H9 (cell line): ENCODE measurements around the gene ARAP2. TPM values are rescaled to one million over a fixed set of nuclear protein-coding genes. Genes with fewer than 3 reads are reported as not detected.

Experiments
- DNase-seq: peaks from one replicate; pipeline ENCODE4 v3.0.0-alpha.2; 2017
- H2AFZ ChIP-seq: one replicate; pipeline ENCODE4 v1.6.1; 2013; ENCODE audit warnings: mild to moderate bottlenecking, low read length, control low read depth, moderate library complexity
- H2AK5ac ChIP-seq: 2 replicates; pipeline ENCODE4 v1.6.1; 2013; ENCODE audit warnings: low read length, control low read depth, mixed read lengths; ENCODE audit not compliant: insufficient read length
- H2BK120ac ChIP-seq: one replicate; pipeline ENCODE4 v1.6.1; 2013; ENCODE audit warnings: low read depth, mild to moderate bottlenecking, low read length, control low read depth, inconsistent platforms; ENCODE audit not compliant: poor library complexity, severe bottlenecking
- H2BK12ac ChIP-seq: 2 replicates; pipeline ENCODE4 v1.6.1; 2013; ENCODE audit warnings: low read length, control low read depth, mixed read lengths, low read depth; ENCODE audit not compliant: insufficient read length
- H2BK15ac ChIP-seq: 2 replicates; pipeline ENCODE4 v1.6.1; 2013; ENCODE audit warnings: low read depth, low read length, control low read depth
- H2BK20ac ChIP-seq: one replicate; pipeline ENCODE4 v1.6.1; 2013; ENCODE audit warnings: low read depth, mild to moderate bottlenecking, low read length, control low read depth, inconsistent platforms; ENCODE audit not compliant: poor library complexity, severe bottlenecking
- H2BK5ac ChIP-seq: 2 replicates; pipeline ENCODE4 v1.6.1; 2013; ENCODE audit warnings: low read length, control low read depth, mixed read lengths; ENCODE audit not compliant: insufficient read length
- H3K14ac ChIP-seq: 2 replicates; pipeline ENCODE4 v1.6.1; 2013; ENCODE audit warnings: low read length, control low read depth; ENCODE audit not compliant: insufficient read depth
- H3K18ac ChIP-seq: 2 replicates; pipeline ENCODE4 v1.6.1; 2013; ENCODE audit warnings: low read depth, mild to moderate bottlenecking, mixed read lengths, low read length, control low read depth; ENCODE audit not compliant: insufficient read length
- H3K23ac ChIP-seq: 2 replicates; pipeline ENCODE4 v1.6.1; 2013; ENCODE audit warnings: low read length, control low read depth, mixed read lengths, low read depth; ENCODE audit not compliant: insufficient read length
- H3K23me2 ChIP-seq: 2 replicates; pipeline ENCODE4 v1.6.1; 2013; ENCODE audit warnings: low read depth, mild to moderate bottlenecking, mixed read lengths, low read length, control low read depth; ENCODE audit not compliant: insufficient read length, poor library complexity, severe bottlenecking
- H3K27ac ChIP-seq: 2 replicates; pipeline ENCODE4 v1.5.1; 2013; ENCODE audit warnings: low read length, control low read depth, mixed read lengths, low read depth; ENCODE audit not compliant: insufficient read length
- H3K27me3 ChIP-seq: 2 replicates; pipeline ENCODE4 v1.6.1; 2013; ENCODE audit warnings: low read length, control low read depth, inconsistent platforms; ENCODE audit not compliant: insufficient read depth
- H3K4ac ChIP-seq: 2 replicates; pipeline ENCODE4 v1.6.1; 2013; ENCODE audit warnings: low read depth, mild to moderate bottlenecking, control low read depth, inconsistent platforms, low read length, moderate library complexity
- H3K4me1 ChIP-seq: 2 replicates; pipeline ENCODE4 v1.6.1; 2013; ENCODE audit warnings: low read length, control low read depth, inconsistent platforms; ENCODE audit not compliant: insufficient read depth
- H3K4me2 ChIP-seq: 2 replicates; pipeline ENCODE4 v1.6.1; 2013; ENCODE audit warnings: low read length, control low read depth, mixed read lengths; ENCODE audit not compliant: insufficient read length, insufficient read depth
- H3K56ac ChIP-seq: 2 replicates; pipeline ENCODE4 v1.6.1; 2013; ENCODE audit warnings: low read depth, mild to moderate bottlenecking, mixed read lengths, low read length, control low read depth; ENCODE audit not compliant: insufficient read length
- H3K79me1 ChIP-seq: 2 replicates; pipeline ENCODE4 v1.6.1; 2013; ENCODE audit warnings: low read depth, mild to moderate bottlenecking, moderate library complexity, low read length, control low read depth, inconsistent platforms; ENCODE audit not compliant: insufficient read depth, poor library complexity, severe bottlenecking
- H3K79me2 ChIP-seq: 2 replicates; pipeline ENCODE4 v1.6.1; 2013; ENCODE audit warnings: low read length, control low read depth, inconsistent platforms; ENCODE audit not compliant: insufficient read depth
- H3K9ac ChIP-seq: 2 replicates; pipeline ENCODE4 v1.6.1; 2013; ENCODE audit warnings: low read length, control low read depth, mixed read lengths; ENCODE audit not compliant: insufficient read length; ENCODE audit errors: extremely low read depth
- H3K9me3 ChIP-seq: one replicate; pipeline ENCODE4 v1.6.1; 2013; ENCODE audit warnings: low read depth, low read length, inconsistent platforms; ENCODE audit not compliant: control insufficient read depth
- H3T11ph ChIP-seq: one replicate; pipeline ENCODE4 v1.6.1; 2013; ENCODE audit warnings: mild to moderate bottlenecking, low read length, control low read depth, inconsistent platforms
- H4K20me1 ChIP-seq: one replicate; pipeline ENCODE4 v1.6.1; 2013; ENCODE audit not compliant: control insufficient read depth, insufficient read length, insufficient read depth
- H4K5ac ChIP-seq: 2 replicates; pipeline ENCODE4 v1.6.1; 2013; ENCODE audit warnings: low read depth, mild to moderate bottlenecking, mixed read lengths, low read length, control low read depth; ENCODE audit not compliant: insufficient read length
- H4K8ac ChIP-seq: replicated peaks from 2 replicates; pipeline ENCODE4 v1.6.1; 2013; ENCODE audit warnings: low read length, control low read depth, mixed read lengths, low read depth; ENCODE audit not compliant: insufficient read length
- H4K91ac ChIP-seq: 2 replicates; pipeline ENCODE4 v1.6.1; 2013; ENCODE audit warnings: low read depth, mild to moderate bottlenecking, moderate library complexity, mixed read lengths, low read length, control low read depth; ENCODE audit not compliant: insufficient read length
- H3K27ac Mint-ChIP-seq, 3 experiments: 2 replicates in 2 of 3; 3 replicates in 1 of 3; pipeline ENCODE4 v1.8.0; 2020 to 2021; ENCODE audit warnings: mixed read lengths in 3 of 3, mild to moderate bottlenecking in 1 of 3, moderate library complexity in 1 of 3
- H3K27me3 Mint-ChIP-seq: 2 replicates; pipeline ENCODE4 v1.8.0; 2021; ENCODE audit warnings: low read depth, mild to moderate bottlenecking, moderate library complexity, mixed read lengths
- H3K36me3 Mint-ChIP-seq, 3 experiments: 2 replicates in 2 of 3; 3 replicates in 1 of 3; pipeline ENCODE4 v1.8.0; 2020 to 2021; ENCODE audit warnings: low read depth in 3 of 3, mixed read lengths in 3 of 3; ENCODE audit not compliant: insufficient read depth in 1 of 3
- H3K4me1 Mint-ChIP-seq, 2 experiments: 2 replicates each; pipeline ENCODE4 v1.8.0; 2020; ENCODE audit warnings: mixed read lengths in 2 of 2
- H3K4me3 Mint-ChIP-seq, 2 experiments: 2 replicates in 1 of 2; 3 replicates in 1 of 2; pipeline ENCODE4 v1.8.0; 2020 to 2021; ENCODE audit warnings: mild to moderate bottlenecking in 2 of 2, mixed read lengths in 2 of 2, moderate library complexity in 1 of 2
- H3K9me3 Mint-ChIP-seq, 2 experiments: 2 replicates in 1 of 2; 3 replicates in 1 of 2; pipeline ENCODE4 v1.8.0; 2020; ENCODE audit warnings: mild to moderate bottlenecking in 2 of 2, mixed read lengths in 2 of 2, moderate library complexity in 1 of 2
- total RNA-seq: library from RNA; stranded (reverse); gene quantifications from 2 replicates; pipeline ENCODE4 v1.2.1, GENCODE V29; 2021
- TF ChIP-seq, protein P1 (sequence below): fragments of 200-600 bp; sonication (generic); conservative IDR thresholded peaks from 3 replicates; pipeline ENCODE4 v1.8.0; 2021; ENCODE audit warnings: antibody characterized with exemption, mild to moderate bottlenecking

The ARAP2 gene
- total RNA-seq, 1 experiment from 2014 or later: 6.3 TPM

DNA sequence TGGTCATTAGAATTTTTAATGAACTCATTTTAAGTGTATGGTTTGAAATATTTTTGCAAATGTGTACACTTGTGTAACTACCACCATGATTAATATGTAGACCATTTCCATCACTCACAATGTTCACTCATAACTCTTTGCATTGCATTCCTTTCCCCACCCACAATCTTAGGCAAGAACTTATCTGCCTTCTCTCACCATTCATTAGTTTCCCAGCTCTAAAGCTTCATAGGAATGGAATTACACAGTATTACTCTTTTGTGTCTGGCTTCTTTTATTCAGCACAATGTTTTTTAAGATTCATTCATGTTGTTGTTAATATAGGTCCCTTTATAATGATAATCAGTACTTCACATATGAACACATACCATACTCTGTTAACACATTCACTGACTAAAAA lies 106.1 kb downstream of the ARAP2 start:
- Histone ChIP-seq H2AFZ (no peak overlapping the region), H2BK5ac (no peak overlapping the region), H4K8ac (no peak overlapping the region), H3T11ph (no peak overlapping the region), H2AK5ac (no peak overlapping the region), H3K4me2 (no peak overlapping the region), H3K79me1 (no peaks in the 10 kb centered on the region), H3K14ac (no peak overlapping the region), H3K27me3 (no peaks in the 10 kb centered on the region), H4K20me1 (no peaks in the 10 kb centered on the region), H2BK120ac (no peak overlapping the region), H3K56ac (no peak overlapping the region), H3K18ac (no peak overlapping the region), H2BK12ac (no peak overlapping the region), H4K5ac (no peak overlapping the region), H3K4me1 (no peaks in the 10 kb centered on the region), H3K9ac (no peak overlapping the region), H2BK20ac (no peak overlapping the region), H3K23me2 (no peaks in the 10 kb centered on the region), H2BK15ac (no peak overlapping the region), H3K27ac (no peak overlapping the region), H4K91ac (no peak overlapping the region), H3K23ac (no peak overlapping the region), H3K4ac (no peak overlapping the region), H3K9me3 (no peaks in the 10 kb centered on the region), H3K79me2 (no peaks in the 10 kb centered on the region)
- Mint-ChIP-seq H3K4me1 (no peaks in the 10 kb centered on the region), H3K27ac (no peak overlapping the region), H3K9me3 (no peaks in the 10 kb centered on the region), H3K27me3 (no peaks in the 10 kb centered on the region), H3K4me3 (no peak overlapping the region), H3K36me3 (no peaks in the 10 kb centered on the region)
- TF ChIP-seq, protein P1, sequence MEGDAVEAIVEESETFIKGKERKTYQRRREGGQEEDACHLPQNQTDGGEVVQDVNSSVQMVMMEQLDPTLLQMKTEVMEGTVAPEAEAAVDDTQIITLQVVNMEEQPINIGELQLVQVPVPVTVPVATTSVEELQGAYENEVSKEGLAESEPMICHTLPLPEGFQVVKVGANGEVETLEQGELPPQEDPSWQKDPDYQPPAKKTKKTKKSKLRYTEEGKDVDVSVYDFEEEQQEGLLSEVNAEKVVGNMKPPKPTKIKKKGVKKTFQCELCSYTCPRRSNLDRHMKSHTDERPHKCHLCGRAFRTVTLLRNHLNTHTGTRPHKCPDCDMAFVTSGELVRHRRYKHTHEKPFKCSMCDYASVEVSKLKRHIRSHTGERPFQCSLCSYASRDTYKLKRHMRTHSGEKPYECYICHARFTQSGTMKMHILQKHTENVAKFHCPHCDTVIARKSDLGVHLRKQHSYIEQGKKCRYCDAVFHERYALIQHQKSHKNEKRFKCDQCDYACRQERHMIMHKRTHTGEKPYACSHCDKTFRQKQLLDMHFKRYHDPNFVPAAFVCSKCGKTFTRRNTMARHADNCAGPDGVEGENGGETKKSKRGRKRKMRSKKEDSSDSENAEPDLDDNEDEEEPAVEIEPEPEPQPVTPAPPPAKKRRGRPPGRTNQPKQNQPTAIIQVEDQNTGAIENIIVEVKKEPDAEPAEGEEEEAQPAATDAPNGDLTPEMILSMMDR: no peak
- no peak for DNase-seq
